ENCODE measurements around the gene DCTN3. TPM values are rescaled to one million over a fixed set of nuclear protein-coding genes. Genes with fewer than 3 reads are reported as not detected.
A peak's percentile ranks its signal among the peaks of the same experiment; 100 is the strongest.
"Not testable (repeated sequence)": the region's sequence is repeated elsewhere in the genome, so short reads cannot be mapped to it uniquely, and the experiment has no call there.

DCTN3 gene
- total RNA-seq, 1 donor from 2014 or later, result 120 TPM

GRCh38 chr9:34646211-34647083, 26.2 kb upstream of the DCTN3 start, which contains the start of gene GALT:
Gene GALT (plus strand): TSS chr9:34646675. CDS start chr9:34646705, 30 bp downstream.
- ATAC-seq, result peak; percentile 82

GRCh38 chr9:34644766-34645314, 24.5 kb upstream of the DCTN3 start:
- no peak for ATAC-seq

- ATAC-seq, result no peak
These were observed 22.4 kb upstream of the DCTN3 start for GRCh38 chr9:34642679-34643078.

GRCh38 chr9:34639322-34639721, 19.0 kb upstream of the DCTN3 start:
- not testable (repeated sequence) for ATAC-seq

GRCh38 chr9:34638138-34638445, 17.8 kb upstream of the DCTN3 start:
- ATAC-seq, result no peak

- peak; percentile 97 for ATAC-seq
These were observed 17.3 kb upstream of the DCTN3 start, which contains the start of gene SIGMAR1 for GRCh38 chr9:34637356-34638137. Gene SIGMAR1 (minus strand): TSS chr9:34637787. CDS start chr9:34637697, 90 bp downstream.

- peak; percentile 31 for ATAC-seq
These were observed 16.6 kb upstream of the DCTN3 start for GRCh38 chr9:34636791-34637355.

GRCh38 chr9:34635556-34635955, 15.3 kb upstream of the DCTN3 start:
- ATAC-seq, result no peak

- no peak for ATAC-seq
These were observed 14.4 kb upstream of the DCTN3 start for GRCh38 chr9:34634551-34635248.

- peak; percentile 43 for ATAC-seq
These were observed 13.7 kb upstream of the DCTN3 start for GRCh38 chr9:34633851-34634550.

GRCh38 chr9:34633166-34633565, 12.9 kb upstream of the DCTN3 start:
- ATAC-seq, result no peak

GRCh38 chr9:34630402-34631154, 10.3 kb upstream of the DCTN3 start:
- peak; percentile 42 for ATAC-seq

GRCh38 chr9:34629491-34629808, 9.2 kb upstream of the DCTN3 start:
- no peak for ATAC-seq

- peak; percentile 66 for ATAC-seq
These were observed 8.6 kb upstream of the DCTN3 start, which contains the start of gene ARID3C for GRCh38 chr9:34628656-34629490. Gene ARID3C (minus strand): TSS chr9:34629066. CDS start chr9:34628014, 1,052 bp downstream.

- no peak for ATAC-seq
These were observed 7.7 kb upstream of the DCTN3 start for GRCh38 chr9:34627716-34628655.

- ATAC-seq, result no peak
These were observed 4.8 kb upstream of the DCTN3 start for GRCh38 chr9:34625186-34625486.

- no peak for ATAC-seq
These were observed 4.3 kb upstream of the DCTN3 start for GRCh38 chr9:34624475-34625185.

All from esophagus mucosa (tissue), 1 donor.